ENCODE measurements around the gene MIF4GD. TPM values are rescaled to one million over a fixed set of nuclear protein-coding genes. Genes with fewer than 3 reads are reported as not detected.

Gene MIF4GD
- total and polyA plus RNA-seq, 2 of the 4 experiments (the other 2 are of a cell fraction) = 4.1 to 6.9 TPM

DNA sequence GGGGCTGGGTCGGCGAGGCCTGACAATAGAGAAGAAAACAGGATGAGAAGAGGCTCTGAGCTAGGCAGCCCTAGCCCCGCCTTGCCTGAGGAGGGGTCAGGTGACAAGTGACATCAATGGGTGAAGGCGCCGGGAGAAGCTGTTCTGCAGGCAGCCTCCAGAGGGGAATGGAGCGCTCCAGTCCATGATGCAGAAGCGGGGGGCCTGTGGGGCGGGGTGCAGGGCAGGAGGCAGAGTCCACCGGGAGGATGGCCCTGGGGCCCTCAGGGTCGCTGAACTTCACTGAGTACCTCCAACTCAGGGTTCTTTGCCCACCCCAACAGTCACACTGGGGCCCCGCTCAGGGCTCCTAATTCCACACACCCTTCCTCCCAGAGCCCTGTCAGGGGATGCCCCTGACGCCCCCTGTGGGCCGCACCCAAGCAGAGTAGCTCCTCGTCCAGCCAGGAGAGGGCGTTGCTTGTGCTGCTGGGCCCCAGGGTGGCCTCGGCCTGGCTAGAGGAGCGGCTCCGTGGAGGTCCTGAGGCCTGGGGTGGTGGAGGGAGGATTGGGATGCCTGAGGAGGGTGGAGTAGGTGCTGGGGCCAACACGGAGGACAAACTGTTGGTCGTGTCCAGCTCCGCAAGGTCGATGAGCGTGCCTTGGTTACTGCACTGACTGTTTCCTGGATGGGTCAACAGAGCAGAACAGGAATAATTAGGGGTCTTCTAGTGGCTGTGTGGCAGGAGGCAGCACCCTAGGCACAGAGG is 30.5 kb downstream of the MIF4GD start:
- Histone ChIP-seq H2AFZ (replicated peaks; ENCODE audit: low read length, poor library complexity) (no peak overlapping the region), H3K14ac (replicated peaks; ENCODE audit: low read depth, low read length) (no peak overlapping the region), H2BK5ac (ENCODE audit: low read depth, low read length, poor library complexity, severe bottlenecking) (no peak overlapping the region), H3K9me3 (ENCODE audit: control insufficient read depth, insufficient read depth, low read length) (no peaks in the 10 kb centered on the region), H4K20me1 (ENCODE audit: insufficient read depth, low read length) (peaks cover 17% of the 10 kb centered on the region), H3K9ac (ENCODE audit: low read depth, low read length) (no peak overlapping the region), H2BK20ac (ENCODE audit: low read depth, low read length) (no peak overlapping the region), H4K5ac (ENCODE audit: low read depth, low read length) (no peak overlapping the region), H3K79me1 (ENCODE audit: low read depth in 1 of 2, low read length in 2 of 2) (peaks cover 0 to 5% of the 10 kb centered on the region in 2 experiments; a peak in 1 of 4 replicates), H3K4me3 (ENCODE audit: insufficient read depth, low read depth, low read length) (no peak overlapping the region), H3K27me3 (ENCODE audit: control insufficient read depth, insufficient read depth, low read length) (no peaks in the 10 kb centered on the region), H3K56ac (ENCODE audit: extremely low read depth, insufficient read depth, low read length) (no peak overlapping the region), H3K27ac (ENCODE audit: insufficient read depth, low read length) (no peak overlapping the region), H3K4me2 (ENCODE audit: low read depth, low read length) (no peak overlapping the region), H3K4ac (ENCODE audit: low read depth, low read length) (no peak overlapping the region), H3K9me1 (ENCODE audit: insufficient read depth, low read length) (no peaks in the 10 kb centered on the region), H2AK9ac (replicated peaks; ENCODE audit: low read depth, low read length, poor library complexity) (peak overlapping the region; percentile 59), H3K23ac (ENCODE audit: low read depth, low read length) (no peak overlapping the region), H2BK120ac (ENCODE audit: low read depth, low read length) (no peak overlapping the region), H3K4me1 (ENCODE audit: control insufficient read depth, insufficient read depth, low read length) (no peaks in the 10 kb centered on the region), H2BK15ac (ENCODE audit: low read depth, low read length) (no peak overlapping the region), H2AK5ac (ENCODE audit: low read depth, low read length) (no peak overlapping the region), H3K18ac (ENCODE audit: low read depth, low read length) (no peak overlapping the region), H4K91ac (ENCODE audit: insufficient read depth, low read depth, low read length) (no peak overlapping the region), H3K36me3 (ENCODE audit: control insufficient read depth, insufficient read depth, low read length) (peaks cover 87% of the 10 kb centered on the region), H4K8ac (ENCODE audit: low read depth in 2 of 2, low read length in 2 of 2) (no peak overlapping the region)
- dilution Hi-C loops (cut with HindIII; ENCODE audit: low sequenced_read_pairs, unreplicated experiment) (no loop called here), in situ Hi-C loops (cut with MboI; ENCODE audit: low sequenced_read_pairs) (no loop called here), intact Hi-C loops (cut with micrococcal nuclease) (no loop called here)
- TF ChIP-seq CEBPB (IDR thresholded peaks at IDR 0.05; ENCODE audit: low read depth, low read length) = no peak
- no peak for TF ChIP-seq FOS (IDR thresholded peaks at IDR 0.05; ENCODE audit: low read depth, low read length)
- TF ChIP-seq RAD21 (IDR thresholded peaks at IDR 0.05; ENCODE audit: low read length) = peak; percentile 51
- peak; percentile 24; the same call in 1 of the 2 replicates for TF ChIP-seq USF2 (IDR thresholded peaks at IDR 0.05; ENCODE audit: low read depth, low read length)
- TF ChIP-seq SMC3 (IDR thresholded peaks at IDR 0.05; ENCODE audit: low read depth, low read length) = peak; percentile 69
- TF ChIP-seq CTCF (conservative IDR thresholded peaks at IDR 0.05; ENCODE audit: low read depth, low read length) = peak; percentile 90
- peak; percentile 48 for ATAC-seq (ENCODE audit: low read depth)
- no TSS peak for BruUV-seq (replicated peaks)
- CTCF ChIA-PET = interaction anchor here (1.0 to 1.2 kb wide), 2 partner anchors 8 to 9 kb away, joined by 5 to 7 read pairs; no protein-coding TSS in a partner anchor
- peak; percentile 20 for DNase-seq
- POLR2A ChIA-PET (ENCODE audit: unreplicated experiment) = no interaction called here
- 53% methylated on average over 3 of the region's 23 CpGs; no CpG with 5 or more reads in 1 of the 2 experiments for WGBS, 2 experiments (ENCODE audit: extremely low coverage in 2 of 2, insufficient read length in 1 of 2)

Measured in IMR-90 (cell line).